Colon (tissue), 2 donors: Measurements from ENCODE around the gene PDPR.
"Not testable (repeated sequence)": the region's sequence is repeated elsewhere in the genome, so short reads cannot be mapped to it uniquely, and the experiment has no call there.

Source experiments
- FAIRE-seq: peaks from 2 replicates; lab custom pipeline; 2012; peaks lifted over from hg19 to GRCh38; lab: Jason Lieb, UNC
- donor health status: control.
- donor health status: control.

The PDPR gene

DNA sequence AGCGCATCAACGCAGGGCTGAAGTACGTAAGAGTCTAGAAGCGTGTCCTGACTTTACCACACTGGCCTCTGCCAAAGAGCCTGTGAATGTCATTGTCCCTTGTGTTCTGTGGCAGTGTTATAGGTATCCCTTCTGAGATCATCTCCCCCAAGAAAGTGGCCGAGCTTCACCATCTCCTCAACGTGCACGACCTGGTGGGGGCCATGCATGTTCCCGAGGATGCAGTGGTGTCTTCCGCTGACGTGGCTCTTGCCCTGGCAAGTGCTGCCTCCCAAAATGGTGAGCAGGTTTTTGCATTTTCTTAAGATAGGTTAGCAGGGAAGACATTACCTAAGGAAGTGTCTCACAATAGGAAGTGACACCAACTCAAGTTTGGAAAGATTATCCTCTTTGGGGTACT, 14.7 kb downstream of the PDPR start:
- FAIRE-seq = not testable (repeated sequence)

DNA sequence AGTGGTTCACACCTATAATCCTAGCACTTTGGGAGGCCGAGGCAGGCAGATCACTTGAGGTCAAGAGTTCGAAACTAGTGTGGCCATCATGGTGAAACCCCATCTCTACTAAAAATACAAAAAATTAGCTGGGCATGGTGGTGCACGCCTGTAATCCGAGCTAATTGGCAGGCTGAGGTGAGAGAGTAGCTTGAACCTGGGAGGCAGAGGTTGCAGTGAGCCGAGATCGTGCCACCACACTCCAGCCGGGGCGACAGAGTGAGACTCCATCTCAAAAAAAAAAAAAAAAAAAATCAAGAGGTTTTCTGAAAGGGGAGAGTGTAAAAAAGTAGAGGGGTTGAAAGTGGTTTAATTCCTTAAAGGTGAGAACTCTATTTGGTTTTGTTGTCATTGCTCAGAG, 21.7 kb downstream of the PDPR start:
- not testable (repeated sequence) for FAIRE-seq

DNA sequence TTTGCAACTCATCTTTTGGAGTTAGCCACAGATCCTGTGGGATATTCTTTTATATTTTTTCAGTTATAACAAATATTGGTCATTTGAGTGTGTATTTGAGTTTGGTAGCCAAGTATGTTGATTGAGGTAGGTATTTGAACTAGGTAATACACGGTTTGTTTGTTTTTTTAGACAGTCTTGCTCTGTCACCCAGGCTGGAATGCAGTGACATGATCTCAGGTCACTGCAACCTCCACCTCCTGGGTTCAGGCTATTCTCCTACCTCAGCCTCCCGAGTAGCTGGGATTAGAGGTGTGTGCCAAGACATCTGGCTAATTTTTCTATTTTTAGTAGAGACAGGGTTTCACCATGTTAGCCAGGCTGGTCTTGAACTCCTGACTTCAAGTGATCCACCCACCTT, 22.5 kb downstream of the PDPR start:
- FAIRE-seq = not testable (repeated sequence)

GRCh38 chr16:70142739-70143138, 28.6 kb downstream of the PDPR start:
- FAIRE-seq = not testable (repeated sequence)

DNA sequence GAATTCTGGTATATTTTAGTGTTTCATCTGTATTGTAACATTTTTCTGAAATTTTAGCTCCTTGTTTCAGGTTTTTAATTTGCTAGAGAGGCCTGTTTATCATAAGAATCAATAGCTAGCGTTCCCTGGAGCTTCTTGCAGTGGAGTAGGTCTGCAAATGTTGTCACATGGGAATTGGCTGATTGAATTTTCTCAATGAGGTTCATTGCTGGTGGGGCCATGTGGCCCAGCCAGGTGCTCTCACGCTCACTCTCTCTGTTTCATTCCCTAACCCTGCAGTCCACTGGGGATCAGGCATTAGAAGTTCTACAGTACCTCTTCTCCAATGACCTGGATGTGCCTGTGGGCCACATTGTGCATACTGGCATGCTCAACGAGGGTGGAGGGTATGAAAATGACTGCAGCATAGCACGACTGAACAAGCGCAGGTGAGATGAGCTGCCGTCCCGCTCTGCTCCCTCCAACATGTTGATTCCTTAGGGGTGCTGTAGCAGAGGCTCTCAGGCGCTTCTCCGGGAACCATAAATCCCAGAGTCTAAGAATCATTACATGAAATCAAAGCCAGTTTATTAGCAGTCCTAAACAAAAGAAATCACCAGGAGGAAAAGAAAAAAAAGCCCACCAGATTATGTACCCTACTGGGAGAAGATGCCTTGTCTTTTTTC, 29.2 kb downstream of the PDPR start:
- not testable (repeated sequence) for FAIRE-seq

- not testable (repeated sequence) for FAIRE-seq
Measured at GRCh38 chr16:70147853-70148252, 33.7 kb downstream of the PDPR start.

GRCh38 chr16:70148453-70148852, 34.3 kb downstream of the PDPR start:
- not testable (repeated sequence) for FAIRE-seq

- FAIRE-seq = not testable (repeated sequence)
Measured at GRCh38 chr16:70149296-70149695, 35.2 kb downstream of the PDPR start.

- no peak for FAIRE-seq
Measured at GRCh38 chr16:70151391-70151790, 37.3 kb downstream of the PDPR start.

DNA sequence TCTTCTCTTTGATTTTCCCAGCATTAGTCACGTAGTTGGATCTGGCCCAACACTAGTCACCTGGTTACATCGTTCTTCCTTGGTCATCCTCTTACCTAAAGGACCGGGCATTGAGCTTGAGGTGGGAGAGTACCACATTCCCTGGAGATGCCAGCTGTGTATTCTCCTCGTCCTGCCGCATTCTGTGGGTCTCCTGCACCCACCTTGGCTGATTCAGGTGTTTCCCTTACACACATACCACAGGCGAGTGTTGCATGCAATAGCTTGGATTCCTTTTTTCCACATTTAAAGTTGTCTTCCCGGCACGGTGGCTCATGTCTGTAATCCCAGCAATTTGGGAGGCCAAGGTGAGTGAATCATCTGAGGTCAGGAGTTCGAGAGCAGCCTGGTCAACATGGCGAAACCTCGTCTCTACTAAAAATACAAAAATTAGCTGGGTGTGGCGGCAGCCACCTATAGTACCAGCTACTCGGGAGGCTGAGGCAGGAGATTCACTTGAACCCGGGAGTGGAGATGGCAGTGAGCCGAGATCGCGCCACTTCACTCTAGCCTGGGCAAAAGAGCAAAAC, 37.9 kb downstream of the PDPR start:
- FAIRE-seq = no peak

DNA sequence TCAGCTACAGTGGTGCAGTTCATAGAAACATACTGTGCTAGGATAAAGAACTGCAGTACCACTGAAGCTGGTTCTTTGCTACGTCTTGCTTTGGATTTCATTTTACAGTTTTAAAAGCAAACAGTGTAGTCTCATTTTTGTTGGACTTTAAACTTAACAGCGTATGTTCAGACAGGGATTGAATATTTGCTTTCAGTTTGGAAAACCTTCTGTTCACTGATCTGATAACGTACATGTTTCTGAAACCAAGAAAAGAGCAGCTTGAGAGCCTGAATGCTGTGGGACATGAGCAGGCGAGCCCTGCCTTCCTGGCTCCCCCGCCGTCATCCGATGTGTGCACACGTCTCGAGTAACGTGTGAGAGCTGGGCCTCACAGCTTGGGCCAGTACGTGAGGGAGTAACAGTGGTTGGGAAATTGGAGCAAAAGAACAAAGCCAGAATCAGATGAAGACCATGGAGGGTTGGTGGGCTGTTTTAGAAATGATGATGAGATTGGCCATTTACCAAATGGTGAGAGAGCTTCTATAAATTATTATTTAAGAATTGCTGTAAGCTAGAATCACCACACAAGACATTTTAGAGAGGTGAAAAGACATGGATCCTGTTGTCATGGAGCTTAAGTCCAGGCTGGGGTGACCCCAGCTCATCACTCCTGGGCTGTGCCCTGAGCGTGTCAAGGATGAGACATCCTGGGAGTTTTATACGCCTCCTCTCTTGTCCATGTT, 38.6 kb downstream of the PDPR start:
- no peak for FAIRE-seq

DNA sequence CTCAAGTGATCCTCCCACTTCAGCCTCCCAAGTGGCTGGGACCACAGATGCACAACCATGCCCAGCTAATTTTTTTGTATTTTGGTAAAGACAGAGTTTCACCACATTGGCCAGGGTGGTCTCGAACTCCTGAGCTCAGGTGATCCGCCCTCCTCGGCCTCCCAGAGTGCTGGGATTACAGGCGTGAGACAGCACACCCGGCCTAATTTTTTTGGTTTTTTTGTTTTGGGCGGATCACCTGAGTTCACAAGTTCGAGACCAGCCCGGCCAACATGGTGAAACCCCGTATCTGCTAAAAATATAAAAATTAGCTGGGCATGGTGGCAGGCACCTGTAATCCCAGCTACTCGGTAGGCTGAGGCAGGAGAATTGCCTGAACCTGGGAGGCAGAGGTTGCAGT, 40.6 kb downstream of the PDPR start:
- not testable (repeated sequence) for FAIRE-seq

DNA sequence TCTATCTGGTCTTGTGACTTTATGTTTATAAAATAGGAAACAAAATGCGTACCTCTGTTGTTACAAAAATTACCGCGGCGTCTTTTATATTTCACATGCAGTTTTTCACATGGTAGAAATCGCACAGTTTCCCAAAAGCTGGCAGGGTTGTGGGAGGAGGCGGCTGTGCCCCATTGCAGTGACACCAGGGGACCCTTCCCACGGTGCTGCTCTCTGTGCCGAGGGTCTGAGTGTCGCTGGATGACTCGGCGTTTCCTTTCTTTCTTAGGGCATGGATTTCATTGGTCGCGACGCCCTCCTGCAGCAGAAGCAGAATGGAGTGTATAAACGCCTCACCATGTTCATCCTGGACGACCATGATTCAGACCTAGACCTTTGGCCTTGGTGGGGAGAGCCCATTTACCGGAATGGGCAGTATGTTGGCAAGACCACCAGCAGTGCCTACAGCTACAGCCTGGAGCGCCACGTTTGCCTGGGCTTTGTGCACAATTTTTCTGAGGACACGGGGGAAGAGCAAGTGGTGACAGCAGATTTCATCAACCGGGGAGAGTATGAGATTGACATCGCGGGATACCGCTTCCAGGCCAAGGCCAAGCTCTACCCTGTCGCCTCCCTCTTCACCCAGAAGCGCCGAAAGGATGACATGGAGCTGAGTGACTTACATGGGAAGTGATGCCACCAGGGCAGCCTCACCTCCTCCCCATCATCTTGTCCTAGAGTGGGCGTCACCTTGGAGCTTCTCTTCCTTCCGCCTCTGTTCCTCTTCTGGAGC, 42.3 kb downstream of the PDPR start:
- FAIRE-seq = no peak

GRCh38 chr16:70157105-70157476, 43.0 kb downstream of the PDPR start:
- no peak for FAIRE-seq

DNA sequence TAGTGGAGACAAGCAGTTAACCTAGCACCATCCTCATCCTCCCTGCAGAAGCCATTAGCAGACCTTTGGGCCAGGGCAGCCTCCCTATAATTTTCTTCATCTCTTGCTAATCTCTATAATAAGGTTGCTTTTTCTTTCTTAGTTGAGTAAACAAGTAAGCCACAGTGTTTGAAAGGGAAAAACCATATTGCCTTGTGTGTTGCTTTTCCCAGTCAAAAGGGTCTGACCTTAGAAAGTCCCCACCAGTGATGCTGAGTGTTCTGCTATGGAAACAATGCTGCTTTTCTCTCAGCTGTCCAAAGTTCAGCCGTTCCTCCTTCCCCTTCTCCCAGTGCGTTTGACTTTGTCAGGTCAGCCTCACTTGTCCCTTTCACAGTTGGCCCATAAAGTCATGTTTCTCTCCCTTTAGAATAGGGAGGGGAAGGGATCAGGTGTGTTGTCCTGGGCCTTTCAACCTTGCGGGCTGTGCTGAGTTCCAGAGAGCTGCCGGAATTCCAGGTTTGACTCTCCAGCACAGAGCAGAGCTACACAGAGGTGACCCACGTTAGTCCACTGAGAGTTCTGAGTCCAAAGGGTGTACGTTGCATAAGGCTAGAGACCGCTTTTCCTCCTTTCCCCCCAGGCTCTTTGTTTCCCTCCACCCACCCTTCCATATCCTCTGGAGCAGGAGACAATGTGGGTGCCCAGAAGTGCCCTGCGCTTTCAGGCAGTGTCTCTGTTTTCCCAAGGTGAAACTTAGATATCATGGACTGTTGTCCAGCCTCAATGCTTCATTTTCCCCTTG, 43.5 kb downstream of the PDPR start:
- FAIRE-seq = no peak

DNA sequence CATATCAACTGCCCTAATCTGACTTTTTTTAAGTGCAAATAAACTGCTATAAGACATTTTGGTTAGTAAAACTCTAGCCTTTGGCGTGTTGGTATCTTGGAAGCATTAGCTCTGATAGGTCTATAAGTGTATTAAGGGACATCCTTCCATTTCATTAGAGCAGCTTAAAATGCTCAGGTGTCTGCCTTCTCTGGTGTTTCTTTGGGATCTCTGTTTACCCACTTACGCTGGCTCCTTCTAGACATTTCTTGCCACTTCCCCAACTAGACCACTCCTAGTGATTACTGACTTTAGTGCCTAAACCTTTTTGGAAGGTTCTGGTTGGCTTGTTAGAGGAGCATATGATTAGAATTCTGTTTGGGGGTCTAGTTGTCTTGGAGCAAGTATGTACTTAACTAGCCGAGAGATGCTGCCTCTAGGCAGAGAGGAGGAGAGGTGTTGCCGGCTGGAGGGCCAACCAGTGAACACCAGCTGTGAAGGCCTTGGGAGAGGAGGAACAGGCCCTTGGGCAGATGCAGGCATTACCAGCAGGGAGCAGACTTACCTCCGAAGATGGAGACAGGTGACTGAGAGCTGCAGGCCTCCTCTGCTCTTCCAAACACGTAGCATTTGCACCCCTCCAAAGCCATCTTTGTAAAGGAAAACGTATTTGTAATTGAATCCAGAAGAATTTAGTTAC, 44.3 kb downstream of the PDPR start:
- no peak for FAIRE-seq

DNA sequence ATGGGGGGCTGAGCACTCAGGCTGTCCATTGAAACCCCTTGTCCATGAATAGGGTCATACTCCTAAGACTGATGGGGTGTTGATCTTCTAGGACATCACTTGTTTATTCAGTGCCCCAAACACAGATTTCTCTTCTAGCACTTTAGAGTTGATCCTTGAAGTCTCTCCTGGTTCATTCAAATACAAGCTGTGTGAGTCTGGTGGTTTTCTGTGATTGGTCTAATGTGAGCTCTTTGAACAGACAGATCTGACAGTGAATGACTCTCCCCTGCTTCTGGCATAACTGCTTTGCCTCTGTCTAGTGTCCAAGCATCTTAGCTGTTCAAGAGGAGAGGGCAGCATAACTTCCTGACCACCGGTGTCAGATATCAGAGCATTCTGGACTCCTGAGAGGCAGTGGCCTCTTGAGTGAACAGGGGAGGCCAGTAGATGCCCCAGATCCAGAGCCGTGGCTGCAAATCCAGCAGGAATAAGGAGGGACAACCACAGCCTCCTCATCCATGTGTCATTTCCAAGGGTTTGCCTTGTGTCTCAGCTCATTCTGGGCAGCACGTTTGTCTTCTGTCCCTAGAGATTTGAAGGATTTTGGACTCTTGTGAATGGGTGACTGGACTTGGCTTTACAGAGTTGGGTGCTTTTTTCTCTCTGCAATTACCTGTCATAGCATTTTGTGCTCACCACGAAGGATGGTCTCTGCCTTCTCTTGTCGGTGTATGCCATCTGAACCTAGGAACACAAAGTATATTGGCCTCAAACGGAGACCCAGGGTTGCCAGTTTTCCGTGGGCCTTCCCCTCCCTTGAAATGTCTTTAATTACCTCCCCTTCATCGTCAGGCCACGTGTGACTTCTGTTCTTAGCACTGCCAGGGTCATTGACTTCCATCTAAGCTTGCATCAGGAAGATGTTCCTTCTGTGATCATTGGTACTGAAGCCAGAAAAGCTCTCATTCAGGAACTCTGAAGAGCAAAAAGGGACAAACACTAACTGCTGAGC, 45.5 kb downstream of the PDPR start:
- FAIRE-seq = no peak

GRCh38 chr16:70160388-70160787, 46.3 kb downstream of the PDPR start:
- no peak for FAIRE-seq

- no peak for FAIRE-seq
Measured at GRCh38 chr16:70160821-70161220, 46.7 kb downstream of the PDPR start.

DNA sequence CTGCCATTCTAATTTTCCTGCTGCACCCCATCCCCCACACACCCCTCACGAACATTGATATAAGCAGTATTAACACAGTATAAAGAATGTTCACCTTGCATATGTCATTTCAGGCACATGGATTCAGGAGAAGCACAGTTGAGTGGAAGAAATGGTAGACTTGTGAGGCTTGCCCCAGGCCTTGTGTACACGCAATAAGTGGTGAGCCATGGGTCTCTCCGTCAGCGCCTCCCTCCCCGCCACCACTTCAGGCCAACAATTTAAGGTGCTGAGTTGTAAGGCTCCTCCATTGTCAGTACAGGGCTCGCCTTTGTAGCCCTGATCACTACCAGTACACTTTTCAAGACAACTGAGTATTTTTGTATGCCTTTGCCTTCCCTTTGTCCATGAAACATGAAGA, 47.2 kb downstream of the PDPR start:
- no peak for FAIRE-seq
